ENCODE results near the gene KCNMA1. TPM values are rescaled to one million over a fixed set of nuclear protein-coding genes. Genes with fewer than 3 reads are reported as not detected.

The KCNMA1 gene
- total RNA-seq, 2 donors from 2014 or later: 23.2 to 44.5 TPM

- intact Hi-C loops (cut with DNase I): no loop called here
- TF ChIP-seq CTCF (IDR thresholded peaks at IDR 0.05): no peak
- no peak for DNase-seq
- no peak overlapping the region for H3K4me3 ChIP-seq
- H3K36me3 ChIP-seq: no peaks in the 10 kb centered on the region
- H3K27ac ChIP-seq: no peak overlapping the region
- H3K27me3 ChIP-seq: no peaks in the 10 kb centered on the region
- no peaks in the 10 kb centered on the region for H3K4me1 ChIP-seq
- H3K9me3 ChIP-seq: no peaks in the 10 kb centered on the region
- no peak overlapping the region for H3K9ac ChIP-seq (ENCODE audit: low read depth in 2 of 2, low read length in 2 of 2)
Measured at GRCh38 chr10:77120666-77121376, 516.8 kb downstream of the KCNMA1 start.

GRCh38 chr10:77120012-77120411 is 517.6 kb downstream of the KCNMA1 start:
- Histone ChIP-seq H3K27me3 (no peaks in the 10 kb centered on the region), H3K4me1 (no peaks in the 10 kb centered on the region), H3K4me3 (no peak overlapping the region), H3K9me3 (no peaks in the 10 kb centered on the region), H3K36me3 (no peaks in the 10 kb centered on the region), H3K9ac (ENCODE audit: low read depth in 2 of 2, low read length in 2 of 2) (no peak overlapping the region), H3K27ac (no peak overlapping the region)
- TF ChIP-seq CTCF (IDR thresholded peaks at IDR 0.05): no peak
- intact Hi-C loops (cut with DNase I): no loop called here
- DNase-seq: no peak

- Histone ChIP-seq H3K27ac (no peak overlapping the region), H3K9me3 (no peaks in the 10 kb centered on the region), H3K9ac (ENCODE audit: low read depth in 2 of 2, low read length in 2 of 2) (no peak overlapping the region), H3K36me3 (no peaks in the 10 kb centered on the region), H3K27me3 (no peaks in the 10 kb centered on the region), H3K4me1 (no peaks in the 10 kb centered on the region), H3K4me3 (no peak overlapping the region)
- no peak for DNase-seq
- intact Hi-C loops (cut with DNase I): no loop called here
- TF ChIP-seq CTCF (IDR thresholded peaks at IDR 0.05): no peak
Measured at GRCh38 chr10:77118603-77119282, 518.9 kb downstream of the KCNMA1 start.

- no peak overlapping the region for H3K9ac ChIP-seq (ENCODE audit: low read depth in 2 of 2, low read length in 2 of 2)
- TF ChIP-seq CTCF (IDR thresholded peaks at IDR 0.05): no peak
- H3K4me1 ChIP-seq: no peaks in the 10 kb centered on the region
- intact Hi-C loops (cut with DNase I): no loop called here
- no peaks in the 10 kb centered on the region for H3K27me3 ChIP-seq
- no peak overlapping the region for H3K27ac ChIP-seq
- H3K4me3 ChIP-seq: no peak overlapping the region
- no peaks in the 10 kb centered on the region for H3K9me3 ChIP-seq
- no peak for DNase-seq
- H3K36me3 ChIP-seq: no peaks in the 10 kb centered on the region
Measured at GRCh38 chr10:77117501-77117900, 520.1 kb downstream of the KCNMA1 start.

GRCh38 chr10:77116904-77117303 is 520.7 kb downstream of the KCNMA1 start:
- Histone ChIP-seq H3K4me3 (no peak overlapping the region), H3K9me3 (no peaks in the 10 kb centered on the region), H3K27me3 (no peaks in the 10 kb centered on the region), H3K9ac (ENCODE audit: low read depth in 2 of 2, low read length in 2 of 2) (no peak overlapping the region), H3K36me3 (no peaks in the 10 kb centered on the region), H3K4me1 (no peaks in the 10 kb centered on the region), H3K27ac (no peak overlapping the region)
- TF ChIP-seq CTCF (IDR thresholded peaks at IDR 0.05): no peak
- DNase-seq: no peak
- intact Hi-C loops (cut with DNase I): no loop called here
